ENCODE measurements around the gene MAST4.

GRCh38 chr5:67073045-67073680, 477.0 kb downstream of the MAST4 start:
- no peak for TF ChIP-seq EZH2 (IDR thresholded peaks at IDR 0.05; ENCODE audit: low read length, missing control alignments)
- no peak for TF ChIP-seq CTCF (conservative IDR thresholded peaks at IDR 0.05 in 1 of 2, IDR thresholded peaks at IDR 0.05 in 1 of 2; ENCODE audit: low read depth in 1 of 2, low read length in 2 of 2)

Data from fibroblast of lung (primary cell).